Activated naive CD8-positive, alpha-beta T cell (primary cell): ENCODE results near the gene B2M.
A peak's percentile ranks its signal among the peaks of the same experiment; 100 is the strongest.
"Not testable (repeated sequence)": the region's sequence is repeated elsewhere in the genome, so short reads cannot be mapped to it uniquely, and the experiment has no call there.

Source experiments
- H3K27ac Mint-ChIP-seq: one replicate; pipeline ENCODE4 v1.8.0; 2021; ENCODE audit warnings: mixed read lengths
- H3K27me3 Mint-ChIP-seq: one replicate; pipeline ENCODE4 v1.8.0; 2021; ENCODE audit warnings: mixed read lengths
- H3K36me3 Mint-ChIP-seq: one replicate; pipeline ENCODE4 v1.8.0; 2021; ENCODE audit warnings: mixed read lengths
- H3K4me1 Mint-ChIP-seq: one replicate; pipeline ENCODE4 v1.8.0; 2021; ENCODE audit warnings: low read depth, mixed read lengths
- H3K4me3 Mint-ChIP-seq: one replicate; pipeline ENCODE4 v1.8.0; 2021; ENCODE audit warnings: mild to moderate bottlenecking, mixed read lengths
- H3K9me3 Mint-ChIP-seq: one replicate; pipeline ENCODE4 v1.8.0; 2021; ENCODE audit warnings: low read depth, mixed read lengths

Gene B2M

GRCh38 chr15:44682809-44683682 lies 28.3 kb upstream of the B2M start:
- H3K27me3 Mint-ChIP-seq = not testable (repeated sequence)
- peaks cover 16% of the 10 kb centered on the region for H3K9me3 Mint-ChIP-seq
- peak overlapping the region; percentile 77 for H3K27ac Mint-ChIP-seq
- peak overlapping the region; percentile 64 for H3K4me3 Mint-ChIP-seq
- peaks cover 31% of the 10 kb centered on the region for H3K36me3 Mint-ChIP-seq
- peaks cover 87% of the 10 kb centered on the region for H3K4me1 Mint-ChIP-seq

DNA sequence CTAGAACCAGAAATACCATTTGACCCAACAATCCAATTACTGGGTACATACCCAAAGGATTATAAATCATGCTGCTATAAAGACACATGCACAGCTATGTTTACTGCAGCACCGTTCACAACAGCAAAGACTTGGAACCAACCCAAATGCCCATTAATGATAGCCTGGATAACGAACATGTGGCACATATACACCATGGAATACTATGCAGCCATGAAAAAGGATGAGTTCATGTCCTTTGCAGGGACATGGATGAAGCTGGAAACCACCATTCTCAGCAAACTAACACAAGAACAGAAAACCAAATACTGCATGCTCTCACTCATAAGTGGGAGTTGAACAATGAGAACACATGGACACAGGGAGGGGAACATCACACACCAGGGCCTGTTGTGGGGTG lies 22.0 kb upstream of the B2M start:
- H3K9me3 Mint-ChIP-seq, H3K4me3 Mint-ChIP-seq, H3K27me3 Mint-ChIP-seq: not testable (repeated sequence)
- peaks cover 29% of the 10 kb centered on the region for H3K36me3 Mint-ChIP-seq
- peak overlapping the region; percentile 76 for H3K27ac Mint-ChIP-seq
- peaks cover 52% of the 10 kb centered on the region for H3K4me1 Mint-ChIP-seq

DNA sequence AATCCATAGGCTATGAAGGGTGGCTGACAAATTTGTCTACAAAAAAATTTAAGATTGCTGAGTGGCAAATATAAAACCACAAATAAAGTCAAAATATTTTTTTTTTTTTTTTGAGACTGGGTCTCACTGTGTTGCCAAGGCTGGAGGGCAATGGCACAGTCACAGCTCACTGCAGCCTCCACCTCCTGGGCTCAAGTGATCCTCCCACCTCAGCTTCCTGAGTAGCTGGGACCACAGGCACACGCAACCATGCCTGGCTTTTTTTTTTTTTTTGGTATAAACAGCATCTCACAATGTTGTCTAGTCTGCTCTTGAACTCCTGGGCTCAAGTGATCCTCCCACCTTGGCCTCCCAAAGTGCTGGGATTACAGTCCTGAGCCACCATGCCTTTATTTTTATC lies 21.1 kb upstream of the B2M start:
- Mint-ChIP-seq H3K4me1 (peaks cover 49% of the 10 kb centered on the region), H3K36me3 (peaks cover 23% of the 10 kb centered on the region)
- H3K27ac Mint-ChIP-seq, H3K27me3 Mint-ChIP-seq, H3K9me3 Mint-ChIP-seq, H3K4me3 Mint-ChIP-seq: not testable (repeated sequence)

GRCh38 chr15:44692659-44693058 lies 18.7 kb upstream of the B2M start:
- H3K27me3 Mint-ChIP-seq = no peaks in the 10 kb centered on the region
- no peak overlapping the region for H3K27ac Mint-ChIP-seq
- H3K36me3 Mint-ChIP-seq = peaks cover 10% of the 10 kb centered on the region
- peaks cover 43% of the 10 kb centered on the region for H3K4me1 Mint-ChIP-seq
- H3K9me3 Mint-ChIP-seq = no peaks in the 10 kb centered on the region
- no peak overlapping the region for H3K4me3 Mint-ChIP-seq

DNA sequence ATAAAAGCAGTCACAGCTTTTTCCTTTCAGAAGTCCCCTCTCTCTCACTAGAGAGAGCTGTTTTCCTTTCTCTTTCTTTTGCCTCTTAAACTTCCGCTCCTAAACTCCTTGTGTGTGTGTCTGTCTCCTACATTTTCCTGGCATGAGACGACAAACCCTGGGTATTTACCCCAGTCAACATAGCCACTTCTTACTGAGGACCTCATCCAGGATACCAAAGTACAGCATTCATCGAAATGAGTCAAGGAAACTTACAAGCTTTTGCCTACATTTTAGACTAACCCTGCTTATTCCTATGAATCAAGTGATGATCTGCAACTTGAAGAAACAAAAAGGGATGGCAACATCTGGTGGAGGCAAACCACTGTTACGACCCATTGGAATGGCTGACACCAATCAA lies 16.9 kb upstream of the B2M start:
- Mint-ChIP-seq H3K4me3 (no peak overlapping the region), H3K27ac (no peak overlapping the region)

DNA sequence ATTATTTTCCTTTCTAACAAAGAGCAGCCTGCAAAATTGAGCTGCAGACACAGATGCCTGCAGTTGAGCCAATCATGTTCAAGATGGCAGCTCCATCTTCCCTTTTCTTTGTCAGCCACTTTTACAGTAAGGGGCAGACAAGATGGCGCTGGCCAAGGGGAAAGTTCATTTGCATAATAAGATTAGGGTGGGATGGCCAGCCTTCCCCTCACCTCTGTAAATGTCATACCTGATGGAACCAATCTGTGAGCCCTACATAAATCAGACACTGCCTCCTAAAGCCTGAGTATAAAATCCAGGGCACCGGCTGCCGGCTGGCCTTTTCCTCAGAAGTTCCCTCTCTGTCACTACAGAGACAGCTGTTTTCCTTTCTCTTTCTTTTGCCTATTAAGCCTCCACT lies 16.0 kb upstream of the B2M start:
- Mint-ChIP-seq H3K36me3 (peaks cover 2% of the 10 kb centered on the region), H3K9me3 (peaks cover 4% of the 10 kb centered on the region), H3K27ac (peak overlapping the region; percentile 4), H3K4me1 (peaks cover 29% of the 10 kb centered on the region), H3K27me3 (no peaks in the 10 kb centered on the region), H3K4me3 (no peak overlapping the region)

More for the DNA sequence above, 16.9 kb upstream of the B2M start:
- Mint-ChIP-seq H3K4me1 (peaks cover 32% of the 10 kb centered on the region), H3K36me3 (peaks cover 2% of the 10 kb centered on the region), H3K9me3 (peaks cover 4% of the 10 kb centered on the region), H3K27me3 (no peaks in the 10 kb centered on the region)

- Mint-ChIP-seq H3K27me3 (no peaks in the 10 kb centered on the region), H3K4me3 (no peak overlapping the region), H3K9me3 (peaks cover 14% of the 10 kb centered on the region), H3K36me3 (peaks cover 8% of the 10 kb centered on the region), H3K4me1 (peaks cover 29% of the 10 kb centered on the region), H3K27ac (peak overlapping the region; percentile 25)
These were observed 14.3 kb upstream of the B2M start for GRCh38 chr15:44697014-44697413.

GRCh38 chr15:44698641-44699040 lies 12.7 kb upstream of the B2M start:
- H3K27ac Mint-ChIP-seq = no peak overlapping the region
- peaks cover 24% of the 10 kb centered on the region for H3K9me3 Mint-ChIP-seq
- peaks cover 30% of the 10 kb centered on the region for H3K4me1 Mint-ChIP-seq
- no peak overlapping the region for H3K4me3 Mint-ChIP-seq
- H3K27me3 Mint-ChIP-seq = no peaks in the 10 kb centered on the region
- H3K36me3 Mint-ChIP-seq = peaks cover 15% of the 10 kb centered on the region

- Mint-ChIP-seq H3K9me3 (peaks cover 26% of the 10 kb centered on the region), H3K36me3 (peaks cover 19% of the 10 kb centered on the region), H3K4me1 (peaks cover 20% of the 10 kb centered on the region)
- H3K27ac Mint-ChIP-seq, H3K27me3 Mint-ChIP-seq, H3K4me3 Mint-ChIP-seq: not testable (repeated sequence)
These were observed 10.6 kb upstream of the B2M start for GRCh38 chr15:44700676-44701075.

DNA sequence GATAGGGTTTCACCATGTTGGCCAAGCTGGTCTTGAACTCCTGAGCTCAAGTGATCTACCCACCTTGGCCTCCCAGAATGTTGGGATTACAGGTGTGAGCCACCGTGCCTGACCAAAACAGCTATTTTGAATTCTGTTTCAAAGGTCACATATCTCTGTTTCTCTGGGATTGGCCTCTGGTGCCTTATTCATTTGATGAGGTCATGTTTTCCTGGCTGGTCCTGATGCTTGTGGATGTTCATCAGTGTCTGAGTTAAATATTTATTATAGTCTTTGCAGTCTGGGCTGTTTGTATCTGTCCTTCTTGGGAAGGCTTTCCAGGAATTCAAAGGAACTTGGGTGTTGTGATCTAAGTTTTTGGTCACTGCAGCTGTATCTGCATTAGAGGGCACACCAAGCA lies 5.3 kb upstream of the B2M start:
- Mint-ChIP-seq H3K4me3 (no peak overlapping the region), H3K36me3 (peaks cover 23% of the 10 kb centered on the region), H3K27ac (no peak overlapping the region), H3K27me3 (no peaks in the 10 kb centered on the region), H3K9me3 (peaks cover 17% of the 10 kb centered on the region), H3K4me1 (peaks cover 33% of the 10 kb centered on the region)

GRCh38 chr15:44706401-44706800 lies 4.9 kb upstream of the B2M start:
- Mint-ChIP-seq H3K27me3 (no peaks in the 10 kb centered on the region), H3K36me3 (peaks cover 23% of the 10 kb centered on the region), H3K27ac (no peak overlapping the region), H3K4me1 (peaks cover 33% of the 10 kb centered on the region), H3K9me3 (peaks cover 16% of the 10 kb centered on the region), H3K4me3 (no peak overlapping the region)

GRCh38 chr15:44706946-44707636 lies 4.2 kb upstream of the B2M start:
- Mint-ChIP-seq H3K27me3 (no peaks in the 10 kb centered on the region), H3K4me3 (no peak overlapping the region), H3K9me3 (peaks cover 11% of the 10 kb centered on the region), H3K36me3 (peaks cover 21% of the 10 kb centered on the region), H3K4me1 (peaks cover 27% of the 10 kb centered on the region), H3K27ac (peak overlapping the region; percentile 34)

- Mint-ChIP-seq H3K27ac (peak overlapping the region; percentile 100), H3K4me1 (peaks cover 35% of the 10 kb centered on the region), H3K36me3 (peaks cover 35% of the 10 kb centered on the region)
These were observed 851 bp upstream of the B2M start for GRCh38 chr15:44710236-44711095.

GRCh38 chr15:44711743-44712345 lies 527 bp downstream of the B2M start:
- peak overlapping the region; percentile 100 for H3K27ac Mint-ChIP-seq
- peaks cover 46% of the 10 kb centered on the region for H3K4me1 Mint-ChIP-seq
- H3K4me3 Mint-ChIP-seq = peak overlapping the region; percentile 98
- H3K27me3 Mint-ChIP-seq = no peaks in the 10 kb centered on the region
- H3K36me3 Mint-ChIP-seq = peaks cover 40% of the 10 kb centered on the region
- no peaks in the 10 kb centered on the region for H3K9me3 Mint-ChIP-seq

More at GRCh38 chr15:44710236-44711095, 851 bp upstream of the B2M start:
- Mint-ChIP-seq H3K4me3 (peak overlapping the region; percentile 98), H3K27me3 (no peaks in the 10 kb centered on the region), H3K9me3 (no peaks in the 10 kb centered on the region)
